ENCODE measurements around the gene OR10T2. TPM values are rescaled to one million over a fixed set of nuclear protein-coding genes. Genes with fewer than 3 reads are reported as not detected.
"Not testable (repeated sequence)": the region's sequence is repeated elsewhere in the genome, so short reads cannot be mapped to it uniquely, and the experiment has no call there.

OR10T2 gene
- total RNA-seq, 4 donors from 2014 or later: not detected

DNA sequence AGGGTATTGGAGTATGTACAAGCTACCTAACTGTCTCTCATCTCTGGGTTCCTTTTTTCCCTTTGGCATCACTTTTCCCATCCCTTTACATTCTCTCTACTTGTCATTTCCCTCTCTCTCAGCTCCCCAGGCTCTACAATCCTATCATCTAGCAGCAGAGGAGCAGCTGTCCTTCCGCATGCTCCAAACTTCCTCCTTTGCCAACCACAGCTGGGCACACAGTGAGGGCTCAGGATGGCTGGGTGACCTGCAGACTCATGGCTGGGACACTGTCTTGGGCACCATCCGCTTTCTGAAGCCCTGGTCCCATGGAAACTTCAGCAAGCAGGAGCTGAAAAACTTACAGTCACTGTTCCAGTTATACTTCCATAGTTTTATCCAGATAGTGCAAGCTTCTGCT is 45.0 kb downstream of the OR10T2 start:
- H3K4me3 ChIP-seq (ENCODE audit: low read depth, poor library complexity, severe bottlenecking): no peak overlapping the region
- WGBS, 2 donors: 66 to 76% methylated on average over 2 of the region's 2 CpGs
- no peak for DNase-seq (ENCODE audit: low spot score in 2 of 2)
- TF ChIP-seq POLR2A (IDR thresholded peaks at IDR 0.05): no peak
- TF ChIP-seq, protein P1, sequence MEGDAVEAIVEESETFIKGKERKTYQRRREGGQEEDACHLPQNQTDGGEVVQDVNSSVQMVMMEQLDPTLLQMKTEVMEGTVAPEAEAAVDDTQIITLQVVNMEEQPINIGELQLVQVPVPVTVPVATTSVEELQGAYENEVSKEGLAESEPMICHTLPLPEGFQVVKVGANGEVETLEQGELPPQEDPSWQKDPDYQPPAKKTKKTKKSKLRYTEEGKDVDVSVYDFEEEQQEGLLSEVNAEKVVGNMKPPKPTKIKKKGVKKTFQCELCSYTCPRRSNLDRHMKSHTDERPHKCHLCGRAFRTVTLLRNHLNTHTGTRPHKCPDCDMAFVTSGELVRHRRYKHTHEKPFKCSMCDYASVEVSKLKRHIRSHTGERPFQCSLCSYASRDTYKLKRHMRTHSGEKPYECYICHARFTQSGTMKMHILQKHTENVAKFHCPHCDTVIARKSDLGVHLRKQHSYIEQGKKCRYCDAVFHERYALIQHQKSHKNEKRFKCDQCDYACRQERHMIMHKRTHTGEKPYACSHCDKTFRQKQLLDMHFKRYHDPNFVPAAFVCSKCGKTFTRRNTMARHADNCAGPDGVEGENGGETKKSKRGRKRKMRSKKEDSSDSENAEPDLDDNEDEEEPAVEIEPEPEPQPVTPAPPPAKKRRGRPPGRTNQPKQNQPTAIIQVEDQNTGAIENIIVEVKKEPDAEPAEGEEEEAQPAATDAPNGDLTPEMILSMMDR (IDR thresholded peaks at IDR 0.05): no peak
- intact Hi-C loops (cut with DNase I; ENCODE audit: low total_unique reads): no loop called here

GRCh38 chr1:158353303-158354075 is 45.8 kb downstream of the OR10T2 start, which contains the start of gene CD1E:
CD1E (plus strand) TSS chr1:158353894; CDS start chr1:158353989, 95 bp downstream.
- no peak for TF ChIP-seq POLR2A (IDR thresholded peaks at IDR 0.05)
- TF ChIP-seq, protein P1 (IDR thresholded peaks at IDR 0.05): no peak
- DNase-seq (ENCODE audit: low spot score in 2 of 2): no peak
- WGBS, 2 donors: 44% methylated on average over 6 of the region's 6 CpGs
- intact Hi-C loops (cut with DNase I; ENCODE audit: low total_unique reads): no loop called here
- H3K4me3 ChIP-seq (ENCODE audit: low read depth, poor library complexity, severe bottlenecking): no peak within 1 kb of the TSS

DNA sequence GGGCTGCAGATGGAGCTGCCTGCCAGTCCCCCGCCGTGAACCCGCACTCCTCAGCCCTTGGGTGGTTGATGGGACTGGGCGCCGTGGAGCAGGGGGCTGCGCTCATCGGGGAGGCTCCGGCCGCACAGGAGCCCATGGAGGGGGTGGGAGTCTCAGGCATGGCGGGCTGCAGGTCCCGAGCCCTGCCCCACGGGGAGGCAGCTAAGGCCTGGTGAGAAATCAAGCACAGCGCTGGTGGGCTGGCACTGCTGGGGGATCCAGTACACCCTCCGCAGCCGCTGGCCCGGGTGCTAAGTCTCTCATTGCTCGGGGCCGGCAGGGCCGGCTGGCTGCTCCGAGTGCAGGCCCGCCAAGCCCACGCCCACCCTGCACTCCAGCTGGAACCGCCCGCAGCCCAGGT is 50.3 kb downstream of the OR10T2 start:
- intact Hi-C loops (cut with DNase I; ENCODE audit: low total_unique reads); DNase-seq (ENCODE audit: low spot score in 2 of 2); H3K4me3 ChIP-seq (ENCODE audit: low read depth, poor library complexity, severe bottlenecking): not testable (repeated sequence)
- 95 to 98% methylated on average over 22 to 24 of the region's 24 CpGs for WGBS, 2 donors

Other genes starting within 250 kb of the OR10T2 start
- gene CD1D, start 218.6 kb downstream of the OR10T2 start, total RNA-seq: under 1 TPM in 3 of 4 donors, not detected in 1; 0.12 to 0.46 (median 0.36) TPM
- gene CD1A, start 145.0 kb downstream of the OR10T2 start, total RNA-seq: 10 to 100 TPM; 16.7 to 19.7 (median 18.0) TPM
- gene CD1C, start 109.5 kb downstream of the OR10T2 start, total RNA-seq: 1 to 10 TPM; 2.7 to 7.0 (median 5.1) TPM
- gene CD1B, start 67.9 kb downstream of the OR10T2 start, total RNA-seq: 1 to 10 TPM in 1 of 4 donors, under 1 TPM in 1, not detected in 2; 0.38 to 1.2 TPM
- gene CD1E, start 45.6 kb downstream of the OR10T2 start, total RNA-seq: 1 to 10 TPM; 5.3 to 6.7 (median 6.2) TPM
- gene OR10K2, start 26.8 kb upstream of the OR10T2 start, total RNA-seq: not detected
- gene OR10K1, start 62.4 kb upstream of the OR10T2 start, total RNA-seq: not detected
- not detected for gene OR10R2, start 72.8 kb upstream of the OR10T2 start, total RNA-seq
- gene OR6Y1, start 154.9 kb upstream of the OR10T2 start, total RNA-seq: not detected
- gene OR6P1, start 171.1 kb upstream of the OR10T2 start, total RNA-seq: not detected
- gene OR10X1, start 180.4 kb upstream of the OR10T2 start, total RNA-seq: not detected
- gene OR10Z1, start 205.8 kb upstream of the OR10T2 start, total RNA-seq: not detected